ENCODE measurements around the gene PLTP.

PLTP gene

GRCh38 chr20:45859916-45860315, 52.0 kb downstream of the PLTP start:
- Histone ChIP-seq H4K20me1 (ENCODE audit: low read depth, low read length) (no peaks in the 10 kb centered on the region), H3F3A (ENCODE audit: insufficient read depth) (no peaks in the 10 kb centered on the region), H3K9me3 (ENCODE audit: insufficient read depth, low read length) (no peaks in the 10 kb centered on the region), H2AFZ (ENCODE audit: low read depth, low read length, severe bottlenecking) (no peak overlapping the region), H3K79me2 (ENCODE audit: insufficient read depth, low read length) (peaks cover 18% of the 10 kb centered on the region), H3K36me3 (ENCODE audit: low read length) (no peaks in the 10 kb centered on the region), H3K4me2 (ENCODE audit: low read depth, low read length, poor library complexity, severe bottlenecking) (no peak overlapping the region), H3K4me3 (ENCODE audit: insufficient read depth, low read length, poor library complexity, severe bottlenecking) (no peak overlapping the region), H3K9me2 (replicated peaks; ENCODE audit: insufficient read depth, low read length) (no peaks in the 10 kb centered on the region), H3K27me3 (ENCODE audit: low read length) (no peaks in the 10 kb centered on the region), H3K9ac (ENCODE audit: low read length) (no peak overlapping the region), H3K27ac (ENCODE audit: low read depth, low read length) (no peak overlapping the region)
- TF ChIP-seq EZH2phosphoT487 (conservative IDR thresholded peaks at IDR 0.05; ENCODE audit: low read length) (no peak), CTCF (IDR thresholded peaks at IDR 0.05; ENCODE audit: insufficient read depth, low read length, poor library complexity, severe bottlenecking) (no peak)

- no peak for TF ChIP-seq CTCF (IDR thresholded peaks at IDR 0.05; ENCODE audit: insufficient read depth, low read length, poor library complexity, severe bottlenecking)
- no peak for TF ChIP-seq EZH2phosphoT487 (conservative IDR thresholded peaks at IDR 0.05; ENCODE audit: low read length)
- peaks cover 19% of the 10 kb centered on the region for H3K79me2 ChIP-seq (ENCODE audit: insufficient read depth, low read length)
- no peaks in the 10 kb centered on the region for H3F3A ChIP-seq (ENCODE audit: insufficient read depth)
- H3K9ac ChIP-seq (ENCODE audit: low read length) = peak overlapping the region; percentile 88
- H3K27ac ChIP-seq (ENCODE audit: low read depth, low read length) = peak overlapping the region; percentile 65
- H3K9me2 ChIP-seq (replicated peaks; ENCODE audit: insufficient read depth, low read length) = no peaks in the 10 kb centered on the region
- H4K20me1 ChIP-seq (ENCODE audit: low read depth, low read length) = no peaks in the 10 kb centered on the region
- H3K4me2 ChIP-seq (ENCODE audit: low read depth, low read length, poor library complexity, severe bottlenecking) = peak overlapping the region; percentile 81
- no peaks in the 10 kb centered on the region for H3K9me3 ChIP-seq (ENCODE audit: insufficient read depth, low read length)
- peak overlapping the region; percentile 79 for H2AFZ ChIP-seq (ENCODE audit: low read depth, low read length, severe bottlenecking)
- peak overlapping the region; percentile 68 for H3K4me3 ChIP-seq (ENCODE audit: insufficient read depth, low read length, poor library complexity, severe bottlenecking)
- no peaks in the 10 kb centered on the region for H3K36me3 ChIP-seq (ENCODE audit: low read length)
- H3K27me3 ChIP-seq (ENCODE audit: low read length) = no peaks in the 10 kb centered on the region
Measured at GRCh38 chr20:45857882-45858216, 54.1 kb downstream of the PLTP start.

- peaks cover 19% of the 10 kb centered on the region for H3K79me2 ChIP-seq (ENCODE audit: insufficient read depth, low read length)
- H3K4me3 ChIP-seq (ENCODE audit: insufficient read depth, low read length, poor library complexity, severe bottlenecking) = peak within 1 kb of the TSS; percentile 95
- H3K4me2 ChIP-seq (ENCODE audit: low read depth, low read length, poor library complexity, severe bottlenecking) = peak within 1 kb of the TSS; percentile 84
- TF ChIP-seq CTCF (IDR thresholded peaks at IDR 0.05; ENCODE audit: insufficient read depth, low read length, poor library complexity, severe bottlenecking) = no peak
- no peak for TF ChIP-seq EZH2phosphoT487 (conservative IDR thresholded peaks at IDR 0.05; ENCODE audit: low read length)
- H3K27me3 ChIP-seq (ENCODE audit: low read length) = no peaks in the 10 kb centered on the region
- H3K36me3 ChIP-seq (ENCODE audit: low read length) = no peaks in the 10 kb centered on the region
- no peaks in the 10 kb centered on the region for H3F3A ChIP-seq (ENCODE audit: insufficient read depth)
- no peaks in the 10 kb centered on the region for H3K9me3 ChIP-seq (ENCODE audit: insufficient read depth, low read length)
- peak within 1 kb of the TSS; percentile 88 for H3K9ac ChIP-seq (ENCODE audit: low read length)
- H2AFZ ChIP-seq (ENCODE audit: low read depth, low read length, severe bottlenecking) = peak within 1 kb of the TSS; percentile 79
- no peaks in the 10 kb centered on the region for H3K9me2 ChIP-seq (replicated peaks; ENCODE audit: insufficient read depth, low read length)
- peak within 1 kb of the TSS; percentile 65 for H3K27ac ChIP-seq (ENCODE audit: low read depth, low read length)
- no peaks in the 10 kb centered on the region for H4K20me1 ChIP-seq (ENCODE audit: low read depth, low read length)
Measured at GRCh38 chr20:45857114-45857881, 54.7 kb downstream of the PLTP start, which contains the start of the genes ACOT8 and ZSWIM3. Gene ACOT8 (minus strand): TSS chr20:45857392. CDS start chr20:45857315, 77 bp downstream. Gene ZSWIM3 (plus strand): TSS chr20:45857614. CDS start chr20:45857826, 212 bp downstream.

All from SU-DHL-6 (cell line).